Uterus (tissue), 4 donors: Measurements from ENCODE around the gene TMEM86A. TPM values are rescaled to one million over a fixed set of nuclear protein-coding genes. Genes with fewer than 3 reads are reported as not detected.

Experiments
- DNase-seq, 2 donors: peaks; one replicate each; pipeline ENCODE4 v3.0.0-alpha.2; 2019 to 2020
- H3K27ac ChIP-seq, 2 donors: fragments of 200-600 bp; sonication (generic); 1 replicate in 1 of 2; 2 replicates in 1 of 2; pipeline ENCODE4 v1.5.1; 2016 to 2018
- H3K27me3 ChIP-seq, 2 donors: fragments of 200-600 bp; sonication (generic); one replicate each; pipeline ENCODE4 v1.5.1; 2018 to 2019; ENCODE audit warnings: control low read depth in 1 of 2
- H3K36me3 ChIP-seq, 2 donors: fragments of 200-600 bp; sonication (generic); one replicate each; pipeline ENCODE4 v1.5.1; 2019; ENCODE audit warnings: control low read depth in 1 of 2
- H3K4me1 ChIP-seq, 2 donors: fragments of 200-600 bp; sonication (generic); one replicate each; pipeline ENCODE4 v1.5.1; 2018 to 2019; ENCODE audit warnings: control low read depth in 1 of 2
- H3K4me3 ChIP-seq, 2 donors: fragments of 200-600 bp; sonication (generic); 1 replicate in 1 of 2; 2 replicates in 1 of 2; pipeline ENCODE4 v1.5.1; 2018 to 2019; ENCODE audit warnings: mild to moderate bottlenecking in 1 of 2
- H3K9me3 ChIP-seq, 2 donors: fragments of 200-600 bp; sonication (generic); one replicate each; pipeline ENCODE4 v1.5.1; 2019; ENCODE audit warnings: control low read depth in 1 of 2
- POLR2A ChIP-seq, 2 donors: fragments of 450-650 bp; IDR thresholded peaks; one replicate each; pipeline ENCODE4 v1.6.1; 2016; ENCODE audit warnings: antibody characterized with exemption in 2 of 2, mild to moderate bottlenecking in 1 of 2, moderate library complexity in 1 of 2
- intact Hi-C: fragments of 100-400 bp; cut with DNase I; formaldehyde crosslinking; loops from one replicate; pipeline ENCODE4 v1.15.1; 2023; ENCODE audit warnings: low total_unique reads
- total RNA-seq, 4 donors: library from RNA; depleted of rRNA in 3 of 4; stranded (reverse); fragments of >200 nt in 3 of 4; gene quantifications; one replicate each; pipeline versions ENCODE4 v1.1.0 to v1.2.4, GENCODE V29; 2014 to 2023
- TF ChIP-seq, protein P1 (sequence below), 4 experiments: fragments of 200-600 bp in 2 of 4; fragments of 450-650 bp in 2 of 4; sonication (generic) in 2 of 4; IDR thresholded peaks; one replicate each; pipeline ENCODE4 v1.5.1; 2016 to 2019; ENCODE audit warnings: antibody characterized with exemption in 4 of 4, mild to moderate bottlenecking in 2 of 4, moderate library complexity in 1 of 4
- donor health status: DM: yes; HTN: yes; CAD: no.

TMEM86A gene
- total RNA-seq, 4 donors from 2014 or later = 1.3 to 3.9 (median 3.3) TPM

- H3K27me3 ChIP-seq = no peaks in the 10 kb centered on the region
- intact Hi-C loops = no loop called here
- no peak overlapping the region for H3K27ac ChIP-seq
- no peak for DNase-seq
- no peaks in the 10 kb centered on the region for H3K36me3 ChIP-seq
- no peaks in the 10 kb centered on the region for H3K9me3 ChIP-seq
- TF ChIP-seq, protein P1, sequence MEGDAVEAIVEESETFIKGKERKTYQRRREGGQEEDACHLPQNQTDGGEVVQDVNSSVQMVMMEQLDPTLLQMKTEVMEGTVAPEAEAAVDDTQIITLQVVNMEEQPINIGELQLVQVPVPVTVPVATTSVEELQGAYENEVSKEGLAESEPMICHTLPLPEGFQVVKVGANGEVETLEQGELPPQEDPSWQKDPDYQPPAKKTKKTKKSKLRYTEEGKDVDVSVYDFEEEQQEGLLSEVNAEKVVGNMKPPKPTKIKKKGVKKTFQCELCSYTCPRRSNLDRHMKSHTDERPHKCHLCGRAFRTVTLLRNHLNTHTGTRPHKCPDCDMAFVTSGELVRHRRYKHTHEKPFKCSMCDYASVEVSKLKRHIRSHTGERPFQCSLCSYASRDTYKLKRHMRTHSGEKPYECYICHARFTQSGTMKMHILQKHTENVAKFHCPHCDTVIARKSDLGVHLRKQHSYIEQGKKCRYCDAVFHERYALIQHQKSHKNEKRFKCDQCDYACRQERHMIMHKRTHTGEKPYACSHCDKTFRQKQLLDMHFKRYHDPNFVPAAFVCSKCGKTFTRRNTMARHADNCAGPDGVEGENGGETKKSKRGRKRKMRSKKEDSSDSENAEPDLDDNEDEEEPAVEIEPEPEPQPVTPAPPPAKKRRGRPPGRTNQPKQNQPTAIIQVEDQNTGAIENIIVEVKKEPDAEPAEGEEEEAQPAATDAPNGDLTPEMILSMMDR (IDR thresholded peaks at IDR 0.05) = no peak
- TF ChIP-seq POLR2A (IDR thresholded peaks at IDR 0.05) = no peak
- H3K4me1 ChIP-seq = no peaks in the 10 kb centered on the region
- no peak overlapping the region for H3K4me3 ChIP-seq
Observed at GRCh38 chr11:18737642-18738041, 39.1 kb downstream of the TMEM86A start.

GRCh38 chr11:18739685-18740084 is 41.1 kb downstream of the TMEM86A start:
- H3K36me3 ChIP-seq = no peaks in the 10 kb centered on the region
- no peak for DNase-seq
- H3K9me3 ChIP-seq = no peaks in the 10 kb centered on the region
- H3K27ac ChIP-seq = no peak overlapping the region
- H3K27me3 ChIP-seq = no peaks in the 10 kb centered on the region
- H3K4me1 ChIP-seq = no peaks in the 10 kb centered on the region
- no peak overlapping the region for H3K4me3 ChIP-seq
- intact Hi-C loops = no loop called here
- TF ChIP-seq POLR2A (IDR thresholded peaks at IDR 0.05) = no peak
- TF ChIP-seq, protein P1 (IDR thresholded peaks at IDR 0.05) = no peak

GRCh38 chr11:18741783-18742182 is 43.2 kb downstream of the TMEM86A start:
- no peak for TF ChIP-seq POLR2A (IDR thresholded peaks at IDR 0.05)
- TF ChIP-seq, protein P1 (IDR thresholded peaks at IDR 0.05) = no peak
- DNase-seq = no peak
- intact Hi-C loops = no loop called here

DNA sequence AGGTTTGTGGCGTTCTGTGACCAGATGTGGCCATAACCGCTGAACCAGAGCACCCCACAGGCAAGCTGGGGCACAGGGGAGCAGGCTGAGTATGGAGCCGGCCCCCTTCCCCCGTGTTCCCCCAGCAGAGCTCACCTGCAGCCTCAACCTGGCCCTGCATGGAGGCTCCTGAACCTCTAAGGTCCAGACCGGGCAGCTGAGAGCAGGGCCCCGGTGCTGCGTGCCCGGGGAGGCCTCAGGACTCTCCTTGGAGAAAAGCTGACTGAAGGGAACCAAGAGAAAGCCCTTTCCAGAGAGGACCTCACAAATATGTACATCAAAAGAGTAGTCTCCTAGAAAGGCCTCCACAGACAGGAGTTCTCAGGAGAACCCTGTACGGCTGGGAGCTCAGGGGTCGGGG is 44.8 kb downstream of the TMEM86A start:
- no peaks in the 10 kb centered on the region for H3K27me3 ChIP-seq
- H3K36me3 ChIP-seq = no peaks in the 10 kb centered on the region
- TF ChIP-seq, protein P1 (IDR thresholded peaks at IDR 0.05) = no peak
- TF ChIP-seq POLR2A (IDR thresholded peaks at IDR 0.05) = no peak
- no peaks in the 10 kb centered on the region for H3K9me3 ChIP-seq
- H3K4me1 ChIP-seq = no peaks in the 10 kb centered on the region
- H3K4me3 ChIP-seq = no peak overlapping the region
- DNase-seq = no peak
- intact Hi-C loops = no loop called here
- H3K27ac ChIP-seq = no peak overlapping the region

More at GRCh38 chr11:18741783-18742182, 43.2 kb downstream of the TMEM86A start:
- no peaks in the 10 kb centered on the region for H3K4me1 ChIP-seq
- no peak overlapping the region for H3K27ac ChIP-seq
- H3K36me3 ChIP-seq = no peaks in the 10 kb centered on the region
- H3K9me3 ChIP-seq = no peaks in the 10 kb centered on the region
- no peaks in the 10 kb centered on the region for H3K27me3 ChIP-seq
- no peak overlapping the region for H3K4me3 ChIP-seq

GRCh38 chr11:18743900-18744514 is 45.4 kb downstream of the TMEM86A start:
- H3K9me3 ChIP-seq = no peaks in the 10 kb centered on the region
- no peak for DNase-seq
- no peaks in the 10 kb centered on the region for H3K36me3 ChIP-seq
- no peak for TF ChIP-seq POLR2A (IDR thresholded peaks at IDR 0.05)
- TF ChIP-seq, protein P1 (IDR thresholded peaks at IDR 0.05) = no peak
- H3K27ac ChIP-seq = no peak overlapping the region
- no peaks in the 10 kb centered on the region for H3K4me1 ChIP-seq
- H3K27me3 ChIP-seq = no peaks in the 10 kb centered on the region
- no peak overlapping the region for H3K4me3 ChIP-seq
- intact Hi-C loops = no loop called here
